Measurements from ENCODE around the gene DRC3. TPM values are rescaled to one million over a fixed set of nuclear protein-coding genes. Genes with fewer than 3 reads are reported as not detected.

Gene DRC3
- total RNA-seq, 2 experiments from 2014 or later, result 0.19 TPM; not detected in 1

- no peak for DNase-seq (ENCODE audit: low spot score)
- no peaks in the 10 kb centered on the region for H3K79me2 ChIP-seq (ENCODE audit: insufficient read depth, low read depth, low read length)
- H3K36me3 ChIP-seq (ENCODE audit: insufficient read depth, low read length), result no peaks in the 10 kb centered on the region
- no peak overlapping the region for H2AFZ ChIP-seq (ENCODE audit: low read length)
- POLR2A ChIA-PET, result no interaction called here
- no peak overlapping the region for H3K4me2 ChIP-seq (ENCODE audit: low read length)
- H3K9me2 ChIP-seq (ENCODE audit: insufficient read depth, low read length), result no peaks in the 10 kb centered on the region
- intact Hi-C loops (cut with micrococcal nuclease; ENCODE audit: unreplicated experiment), result no loop called here
- H3K4me1 ChIP-seq (ENCODE audit: insufficient read depth, low read length, poor library complexity, severe bottlenecking), result no peaks in the 10 kb centered on the region
- no peak overlapping the region for H3K27ac ChIP-seq (ENCODE audit: low read depth, low read length, poor library complexity, severe bottlenecking)
- TF ChIP-seq CTCF (conservative IDR thresholded peaks at IDR 0.05; ENCODE audit: low read length), result no peak
- no peak for TF ChIP-seq EZH2phosphoT487 (IDR thresholded peaks at IDR 0.05; ENCODE audit: borderline replicate concordance, low read depth, low read length)
- no peaks in the 10 kb centered on the region for H3K9me3 ChIP-seq (ENCODE audit: low read length)
- no peaks in the 10 kb centered on the region for H4K20me1 ChIP-seq (ENCODE audit: insufficient read depth, low read length)
- CTCF ChIA-PET (ENCODE audit: unreplicated experiment), result interaction anchor here (0.6 kb wide), 1 partner anchor 1411 kb away, joined by 3 read pairs; no protein-coding TSS in a partner anchor
- no peak overlapping the region for H3K4me3 ChIP-seq (ENCODE audit: low read depth, low read length, poor library complexity, severe bottlenecking)
- no TSS peak for BruUV-seq (replicated peaks)
These were observed 44.0 kb upstream of the DRC3 start for GRCh38 chr17:17928398-17929287.

- Histone ChIP-seq H3K9me3 (ENCODE audit: low read length) (no peaks in the 10 kb centered on the region), H3K4me3 (ENCODE audit: low read depth, low read length, poor library complexity, severe bottlenecking) (no peak overlapping the region), H3K36me3 (ENCODE audit: insufficient read depth, low read length) (no peaks in the 10 kb centered on the region), H3K4me1 (ENCODE audit: insufficient read depth, low read length, poor library complexity, severe bottlenecking) (no peaks in the 10 kb centered on the region), H4K20me1 (ENCODE audit: insufficient read depth, low read length) (no peaks in the 10 kb centered on the region), H2AFZ (ENCODE audit: low read length) (no peak overlapping the region), H3K9me2 (ENCODE audit: insufficient read depth, low read length) (no peaks in the 10 kb centered on the region), H3K79me2 (ENCODE audit: insufficient read depth, low read depth, low read length) (no peaks in the 10 kb centered on the region), H3K27ac (ENCODE audit: low read depth, low read length, poor library complexity, severe bottlenecking) (no peak overlapping the region), H3K4me2 (ENCODE audit: low read length) (no peak overlapping the region)
- CTCF ChIA-PET (ENCODE audit: unreplicated experiment), result interaction anchor here (0.6 kb wide), 1 partner anchor 207 kb away, joined by 3 read pairs; no protein-coding TSS in a partner anchor
- BruUV-seq (replicated peaks), result no TSS peak
- no peak for TF ChIP-seq CTCF (conservative IDR thresholded peaks at IDR 0.05; ENCODE audit: low read length)
- no peak for TF ChIP-seq EZH2phosphoT487 (IDR thresholded peaks at IDR 0.05; ENCODE audit: borderline replicate concordance, low read depth, low read length)
- DNase-seq (ENCODE audit: low spot score), result no peak
- POLR2A ChIA-PET, result no interaction called here
- intact Hi-C loops (cut with micrococcal nuclease; ENCODE audit: unreplicated experiment), result no loop called here
These were observed 42.8 kb upstream of the DRC3 start for GRCh38 chr17:17929655-17930380.
